GM20431 (cell line): ENCODE measurements around the gene SEMA5A.

ENCODE experiments used
- in situ Hi-C: fragments of 300-500 bp; cut with MseI, MboI; formaldehyde crosslinking; loops from one replicate; pipeline ENCODE4 v1.15.0; 2020; ENCODE audit warnings: low sequenced_read_pairs; ENCODE audit not compliant: unreplicated experiment

The SEMA5A gene

GRCh38 chr5:9380109-9380508 lies 165.8 kb downstream of the SEMA5A start:
- in situ Hi-C loops, result no loop called here

GRCh38 chr5:9376363-9377117 lies 169.3 kb downstream of the SEMA5A start:
- in situ Hi-C loops, result no loop called here

- in situ Hi-C loops, result no loop called here
Measured at GRCh38 chr5:9375756-9376155, 170.1 kb downstream of the SEMA5A start.

- in situ Hi-C loops, result loop anchor here (25.0 kb wide), 1 partner anchor 163 kb away; the partner anchor contains the start of gene SEMA5A
Measured at GRCh38 chr5:9374025-9374424, 171.8 kb downstream of the SEMA5A start.

GRCh38 chr5:9373571-9373970 lies 172.3 kb downstream of the SEMA5A start:
- in situ Hi-C loops, result loop anchor here (25.0 kb wide), 1 partner anchor 164 kb away; the partner anchor contains the start of gene SEMA5A

- in situ Hi-C loops, result loop anchor here (25.0 kb wide), 1 partner anchor 167 kb away; the partner anchor contains the start of gene SEMA5A
Measured at GRCh38 chr5:9370256-9370655, 175.6 kb downstream of the SEMA5A start.

- in situ Hi-C loops, result loop anchor here (25.0 kb wide), 1 partner anchor 172 kb away; the partner anchor contains the start of gene SEMA5A
Measured at GRCh38 chr5:9365512-9365911, 180.4 kb downstream of the SEMA5A start.

GRCh38 chr5:9363449-9363848 lies 182.4 kb downstream of the SEMA5A start:
- in situ Hi-C loops, result loop anchor here (25.0 kb wide), 1 partner anchor 174 kb away; the partner anchor contains the start of gene SEMA5A

- in situ Hi-C loops, result loop anchor here (25.0 kb wide), 1 partner anchor 174 kb away; the partner anchor contains the start of gene SEMA5A
Measured at GRCh38 chr5:9363026-9363425, 182.8 kb downstream of the SEMA5A start.

- in situ Hi-C loops, result loop anchor here (25.0 kb wide), 1 partner anchor 175 kb away; the partner anchor contains the start of gene SEMA5A
Measured at GRCh38 chr5:9362600-9362999, 183.3 kb downstream of the SEMA5A start.

- in situ Hi-C loops, result loop anchor here (25.0 kb wide), 1 partner anchor 175 kb away; the partner anchor contains the start of gene SEMA5A
Measured at GRCh38 chr5:9361835-9362234, 184.0 kb downstream of the SEMA5A start.

- in situ Hi-C loops, result loop anchor here (25.0 kb wide), 1 partner anchor 178 kb away; the partner anchor contains the start of gene SEMA5A
Measured at GRCh38 chr5:9358961-9359685, 186.8 kb downstream of the SEMA5A start.

GRCh38 chr5:9356351-9356825 lies 189.5 kb downstream of the SEMA5A start:
- in situ Hi-C loops, result loop anchor here (25.0 kb wide), 1 partner anchor 181 kb away; the partner anchor contains the start of gene SEMA5A

- in situ Hi-C loops, result loop anchor here (25.0 kb wide), 1 partner anchor 183 kb away; the partner anchor contains the start of gene SEMA5A
Measured at GRCh38 chr5:9354336-9355081, 191.4 kb downstream of the SEMA5A start.

GRCh38 chr5:9353048-9353447 lies 192.8 kb downstream of the SEMA5A start:
- in situ Hi-C loops, result loop anchor here (25.0 kb wide), 1 partner anchor 184 kb away; the partner anchor contains the start of gene SEMA5A

- in situ Hi-C loops, result loop anchor here (25.0 kb wide), 1 partner anchor 186 kb away; the partner anchor contains the start of gene SEMA5A
Measured at GRCh38 chr5:9351546-9351945, 194.3 kb downstream of the SEMA5A start.

GRCh38 chr5:9350301-9350797 lies 195.5 kb downstream of the SEMA5A start:
- in situ Hi-C loops, result loop anchor here (25.0 kb wide), 1 partner anchor 187 kb away; the partner anchor contains the start of gene SEMA5A

- in situ Hi-C loops, result no loop called here
Measured at GRCh38 chr5:9348401-9348996, 197.4 kb downstream of the SEMA5A start.
